HepG2 (cell line): Measurements from ENCODE around the gene LGALS8.

ENCODE experiments used
- CEBPB ChIP-seq: IDR thresholded peaks from 2 replicates; pipeline ENCODE4 v1.6.1; 2011; ENCODE audit warnings: low read depth, low read length, improper control_type of control experiment, borderline replicate concordance
- CERS6 ChIP-seq: sonication (generic); formaldehyde crosslinking; IDR thresholded peaks from 2 replicates; pipeline ENCODE4 v1.5.0; 2020; ENCODE audit warnings: missing genetic modification reagents
- CREM ChIP-seq, 2 experiments: sonication (generic) in 1 of 2; formaldehyde crosslinking in 1 of 2; IDR thresholded peaks; 2 replicates each; pipeline versions ENCODE4 v1.4.0 to v1.6.1; 2016 to 2020; ENCODE audit warnings: antibody characterized with exemption in 1 of 2, mild to moderate bottlenecking in 1 of 2, missing genetic modification reagents in 1 of 2
- KLF11 ChIP-seq: IDR thresholded peaks from 2 replicates; pipeline ENCODE4 v1.6.1; 2016; ENCODE audit warnings: missing compliant biosample characterization

- TF ChIP-seq KLF11 (CRISPR knock-in tag) (no peak), CREM (IDR thresholded peaks at IDR 0.05) (peak; percentile 59), CREM (CRISPR knock-in tag; IDR thresholded peaks at IDR 0.05) (no peak), CEBPB (no peak), CERS6 (CRISPR knock-in tag) (no peak)
Measured at GRCh38 chr1:236522937-236523703, 662 bp upstream of the LGALS8 start.
